BE2C (cell line): ENCODE measurements around the gene UBLCP1.
"Not testable (repeated sequence)": the region's sequence is repeated elsewhere in the genome, so short reads cannot be mapped to it uniquely, and the experiment has no call there.

Source experiments
- DNase-seq: peaks from one replicate; pipeline ENCODE4 v3.0.0-alpha.2; 2020
- H3K27me3 ChIP-seq: fragments of 250-450 bp; sonication (Bioruptor Pico); 2 replicates; pipeline ENCODE4 v1.5.1; 2020; ENCODE audit warnings: mild to moderate bottlenecking
- H3K36me3 ChIP-seq: fragments of 250-450 bp; sonication (Bioruptor Pico); 2 replicates; pipeline ENCODE4 v1.5.1; 2020; ENCODE audit warnings: mild to moderate bottlenecking
- H3K4me1 ChIP-seq: fragments of 250-450 bp; sonication (Bioruptor Pico); 2 replicates; pipeline ENCODE4 v1.5.1; 2020
- H3K4me3 ChIP-seq: 2 replicates; pipeline ENCODE4 v1.5.1; 2011; ENCODE audit warnings: low read depth, low read length
- H3K9me3 ChIP-seq: fragments of 250-450 bp; sonication (Bioruptor Pico); 2 replicates; pipeline ENCODE4 v1.5.1; 2020
- CTCF ChIP-seq: IDR thresholded peaks from 2 replicates; pipeline ENCODE4 v1.5.1; 2012; ENCODE audit warnings: mild to moderate bottlenecking, low read depth, low read length

The UBLCP1 gene

GRCh38 chr5:159218595-159219023 is 44.5 kb upstream of the UBLCP1 start:
- Histone ChIP-seq H3K27me3 (no peaks in the 10 kb centered on the region), H3K36me3 (no peaks in the 10 kb centered on the region), H3K4me3 (no peak overlapping the region), H3K9me3 (no peaks in the 10 kb centered on the region), H3K4me1 (peaks cover 4% of the 10 kb centered on the region; the same call in 1 of the 2 replicates)
- DNase-seq = no peak
- TF ChIP-seq CTCF = no peak

DNA sequence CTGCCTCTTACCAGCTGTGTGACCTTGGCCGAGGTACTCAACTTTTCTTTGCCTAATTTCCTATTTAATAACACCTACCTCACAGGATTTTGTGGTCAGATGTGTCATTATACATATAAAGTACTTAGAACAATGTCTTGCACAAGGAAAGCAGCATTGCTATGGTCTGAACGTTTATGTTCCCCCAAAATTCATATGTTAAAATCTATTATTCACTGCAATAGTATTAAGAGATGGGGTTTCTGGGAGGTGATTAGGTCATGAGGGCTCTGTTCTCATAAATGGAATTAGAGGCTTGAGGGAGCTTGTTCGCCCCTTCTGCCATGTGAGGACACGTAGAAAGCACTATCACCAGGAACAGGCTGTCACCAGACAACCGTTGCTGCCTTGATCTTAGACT is 42.9 kb upstream of the UBLCP1 start:
- no peak for DNase-seq
- no peaks in the 10 kb centered on the region for H3K27me3 ChIP-seq
- no peak for TF ChIP-seq CTCF
- no peaks in the 10 kb centered on the region for H3K36me3 ChIP-seq
- H3K9me3 ChIP-seq = no peaks in the 10 kb centered on the region
- H3K4me3 ChIP-seq = no peak overlapping the region
- H3K4me1 ChIP-seq = peaks cover 4% of the 10 kb centered on the region; the same call in 1 of the 2 replicates

DNA sequence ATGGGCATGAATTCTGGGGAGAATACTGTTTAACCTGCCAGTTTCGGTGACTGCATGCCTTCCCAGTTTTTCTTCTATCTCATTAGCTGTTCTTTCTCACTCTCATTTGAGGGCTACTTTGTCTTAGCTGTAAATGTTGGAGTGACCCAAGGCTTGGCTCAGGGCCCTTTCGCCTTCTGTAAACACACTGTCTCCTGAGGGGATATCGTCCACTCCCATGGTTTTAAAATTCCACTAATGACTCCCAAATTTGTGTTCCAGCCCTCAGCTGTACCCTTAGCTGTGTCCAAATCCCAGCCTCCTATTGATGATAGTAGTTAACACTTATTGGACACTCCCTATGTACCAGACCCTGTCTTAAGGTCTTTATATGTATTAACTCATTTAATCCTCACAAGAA is 39.6 kb upstream of the UBLCP1 start:
- H3K9me3 ChIP-seq = no peaks in the 10 kb centered on the region
- no peak for DNase-seq
- H3K4me3 ChIP-seq = no peak overlapping the region
- H3K36me3 ChIP-seq = no peaks in the 10 kb centered on the region
- H3K4me1 ChIP-seq = peaks cover 5% of the 10 kb centered on the region; the same call in 1 of the 2 replicates
- no peak for TF ChIP-seq CTCF
- H3K27me3 ChIP-seq = no peaks in the 10 kb centered on the region

DNA sequence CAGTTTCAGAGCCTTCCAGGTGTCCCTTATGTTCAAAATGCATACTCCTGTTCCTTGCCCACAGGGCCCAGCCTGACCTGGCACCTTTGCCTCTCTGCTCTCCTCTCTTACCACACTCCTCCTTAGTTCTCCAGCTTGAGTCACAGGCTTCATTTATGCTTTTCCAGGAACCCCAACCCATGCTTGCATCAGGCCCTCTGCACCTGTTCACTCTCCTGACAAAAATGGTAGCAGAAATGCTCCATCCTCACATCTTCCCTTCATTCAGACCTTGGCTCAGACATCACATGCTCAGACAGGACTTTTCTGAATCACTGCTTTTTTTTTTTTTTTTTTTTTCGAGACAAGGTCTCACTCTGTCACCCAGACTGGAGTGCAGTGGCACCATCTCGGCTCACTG is 38.6 kb upstream of the UBLCP1 start:
- no peaks in the 10 kb centered on the region for H3K9me3 ChIP-seq
- peaks cover 4% of the 10 kb centered on the region; the same call in 1 of the 2 replicates for H3K4me1 ChIP-seq
- no peak for TF ChIP-seq CTCF
- H3K27me3 ChIP-seq = no peaks in the 10 kb centered on the region
- DNase-seq = no peak
- H3K4me3 ChIP-seq = no peak overlapping the region
- H3K36me3 ChIP-seq = no peaks in the 10 kb centered on the region

- no peaks in the 10 kb centered on the region for H3K36me3 ChIP-seq
- DNase-seq = no peak
- H3K9me3 ChIP-seq = no peaks in the 10 kb centered on the region
- no peaks in the 10 kb centered on the region for H3K27me3 ChIP-seq
- no peak overlapping the region for H3K4me3 ChIP-seq
- peaks cover 4% of the 10 kb centered on the region; the same call in 1 of the 2 replicates for H3K4me1 ChIP-seq
- no peak for TF ChIP-seq CTCF
Observed at GRCh38 chr5:159226451-159226850, 36.6 kb upstream of the UBLCP1 start.

DNA sequence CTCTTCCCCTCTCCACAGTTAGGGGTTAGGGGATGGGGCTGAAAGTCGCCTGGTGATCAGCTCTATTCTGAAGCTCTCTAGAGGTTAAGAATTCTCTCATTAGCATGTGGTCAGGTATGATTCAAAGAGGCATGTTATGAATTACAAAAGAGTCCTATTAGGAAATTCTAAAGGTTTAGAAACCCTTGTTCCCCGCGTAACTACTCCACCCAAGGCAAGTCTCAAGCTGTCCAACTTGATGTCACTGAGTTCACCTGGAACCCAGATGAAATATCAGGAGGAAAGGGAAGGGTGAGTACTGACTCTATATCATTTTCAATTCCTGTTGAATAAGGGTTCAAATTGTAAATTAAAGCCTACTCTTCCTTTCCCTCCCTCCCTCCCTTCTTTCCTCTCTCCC is 35.6 kb upstream of the UBLCP1 start:
- no peak for DNase-seq
- H3K36me3 ChIP-seq = no peaks in the 10 kb centered on the region
- peaks cover 4% of the 10 kb centered on the region; the same call in 1 of the 2 replicates for H3K4me1 ChIP-seq
- H3K27me3 ChIP-seq = no peaks in the 10 kb centered on the region
- H3K9me3 ChIP-seq = no peaks in the 10 kb centered on the region
- H3K4me3 ChIP-seq = no peak overlapping the region
- no peak for TF ChIP-seq CTCF

- not testable (repeated sequence) for H3K4me3 ChIP-seq, H3K27me3 ChIP-seq, H3K36me3 ChIP-seq, DNase-seq, H3K9me3 ChIP-seq, H3K4me1 ChIP-seq
Observed at GRCh38 chr5:159228097-159228496, 35.0 kb upstream of the UBLCP1 start.
